ENCODE data around the gene NTRK3. TPM values are rescaled to one million over a fixed set of nuclear protein-coding genes. Genes with fewer than 3 reads are reported as not detected.

NTRK3 gene
- total RNA-seq, 1 donor from 2014 or later, result not detected

DNA sequence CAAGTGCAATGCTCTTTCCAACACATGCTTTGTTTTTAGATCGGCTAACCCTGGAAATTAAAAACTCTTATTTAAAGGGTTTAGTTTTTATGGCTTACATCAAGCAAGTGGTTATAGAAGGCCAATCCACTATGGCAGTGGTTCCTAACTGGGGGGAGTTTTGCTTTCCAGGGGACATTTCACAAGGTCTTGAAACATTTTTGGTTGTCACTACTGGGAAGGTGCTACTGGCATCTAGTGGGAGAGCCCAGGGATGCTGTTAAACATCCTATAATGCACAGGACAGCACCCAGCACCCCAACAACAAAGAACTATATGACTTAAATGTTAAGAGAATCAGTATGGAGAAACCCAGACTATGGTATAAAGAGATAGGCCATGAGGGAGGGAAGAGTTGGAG lies 439.0 kb downstream of the NTRK3 start:
- H3K4me3 Mint-ChIP-seq (ENCODE audit: unreplicated experiment), result no peak overlapping the region
- peaks cover 18% of the 10 kb centered on the region for H3K4me1 Mint-ChIP-seq (ENCODE audit: unreplicated experiment)
- no peaks in the 10 kb centered on the region for H3K27me3 Mint-ChIP-seq (ENCODE audit: unreplicated experiment)
- no peaks in the 10 kb centered on the region for H3K9me3 Mint-ChIP-seq (ENCODE audit: unreplicated experiment)
- TF ChIP-seq, protein P1, sequence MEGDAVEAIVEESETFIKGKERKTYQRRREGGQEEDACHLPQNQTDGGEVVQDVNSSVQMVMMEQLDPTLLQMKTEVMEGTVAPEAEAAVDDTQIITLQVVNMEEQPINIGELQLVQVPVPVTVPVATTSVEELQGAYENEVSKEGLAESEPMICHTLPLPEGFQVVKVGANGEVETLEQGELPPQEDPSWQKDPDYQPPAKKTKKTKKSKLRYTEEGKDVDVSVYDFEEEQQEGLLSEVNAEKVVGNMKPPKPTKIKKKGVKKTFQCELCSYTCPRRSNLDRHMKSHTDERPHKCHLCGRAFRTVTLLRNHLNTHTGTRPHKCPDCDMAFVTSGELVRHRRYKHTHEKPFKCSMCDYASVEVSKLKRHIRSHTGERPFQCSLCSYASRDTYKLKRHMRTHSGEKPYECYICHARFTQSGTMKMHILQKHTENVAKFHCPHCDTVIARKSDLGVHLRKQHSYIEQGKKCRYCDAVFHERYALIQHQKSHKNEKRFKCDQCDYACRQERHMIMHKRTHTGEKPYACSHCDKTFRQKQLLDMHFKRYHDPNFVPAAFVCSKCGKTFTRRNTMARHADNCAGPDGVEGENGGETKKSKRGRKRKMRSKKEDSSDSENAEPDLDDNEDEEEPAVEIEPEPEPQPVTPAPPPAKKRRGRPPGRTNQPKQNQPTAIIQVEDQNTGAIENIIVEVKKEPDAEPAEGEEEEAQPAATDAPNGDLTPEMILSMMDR (IDR thresholded peaks at IDR 0.05), result no peak
- no peaks in the 10 kb centered on the region for H3K36me3 Mint-ChIP-seq (ENCODE audit: unreplicated experiment)
- no peak for DNase-seq (ENCODE audit: extremely low spot score, unreplicated experiment)
- H3K27ac Mint-ChIP-seq (ENCODE audit: unreplicated experiment), result no peak overlapping the region

DNA sequence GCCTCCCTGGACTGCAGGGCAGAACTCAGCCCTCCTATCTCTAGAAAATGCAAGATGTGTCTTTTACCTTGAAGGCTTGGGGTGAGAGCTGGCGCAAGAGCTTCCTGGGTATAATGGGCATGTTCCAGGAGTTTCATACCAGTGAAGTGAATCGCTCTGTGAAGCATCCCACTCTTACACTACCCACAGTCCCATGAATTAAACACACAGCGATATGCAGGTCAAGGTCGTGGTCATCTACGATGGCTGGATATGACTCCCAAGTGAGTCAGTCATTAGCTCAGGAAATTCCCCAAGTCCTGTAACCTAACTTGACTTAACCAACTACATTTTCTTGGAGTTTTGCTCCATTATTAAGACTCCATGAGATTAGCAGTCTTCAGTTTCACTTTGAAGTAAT lies 439.7 kb downstream of the NTRK3 start:
- Mint-ChIP-seq H3K27me3 (ENCODE audit: unreplicated experiment) (no peaks in the 10 kb centered on the region), H3K4me3 (ENCODE audit: unreplicated experiment) (no peak overlapping the region), H3K36me3 (ENCODE audit: unreplicated experiment) (no peaks in the 10 kb centered on the region), H3K27ac (ENCODE audit: unreplicated experiment) (no peak overlapping the region), H3K4me1 (ENCODE audit: unreplicated experiment) (peaks cover 18% of the 10 kb centered on the region), H3K9me3 (ENCODE audit: unreplicated experiment) (no peaks in the 10 kb centered on the region)
- DNase-seq (ENCODE audit: extremely low spot score, unreplicated experiment), result no peak
- TF ChIP-seq, protein P1 (IDR thresholded peaks at IDR 0.05), result no peak

DNA sequence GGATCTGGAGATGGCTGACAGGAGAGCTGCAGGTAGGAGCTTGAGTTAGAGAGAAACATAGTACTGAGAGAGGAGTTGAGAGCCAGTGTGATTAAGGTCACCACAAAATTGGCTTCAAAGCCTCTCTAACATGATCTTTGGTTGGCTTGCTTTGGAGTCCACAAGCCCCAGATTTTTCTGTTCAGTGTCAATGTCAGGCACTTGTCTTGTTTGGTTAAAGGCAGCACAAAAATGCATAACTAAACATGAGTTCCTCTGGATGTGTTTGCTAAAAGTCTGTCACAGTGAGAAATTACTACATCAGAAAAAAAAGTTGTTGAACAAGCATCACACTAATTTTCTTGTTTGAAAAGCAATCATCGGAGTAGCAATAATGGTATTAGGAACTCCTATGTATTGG lies 440.5 kb downstream of the NTRK3 start:
- Mint-ChIP-seq H3K27ac (ENCODE audit: unreplicated experiment) (no peak overlapping the region), H3K4me1 (ENCODE audit: unreplicated experiment) (peaks cover 18% of the 10 kb centered on the region), H3K9me3 (ENCODE audit: unreplicated experiment) (no peaks in the 10 kb centered on the region), H3K27me3 (ENCODE audit: unreplicated experiment) (no peaks in the 10 kb centered on the region), H3K4me3 (ENCODE audit: unreplicated experiment) (no peak overlapping the region), H3K36me3 (ENCODE audit: unreplicated experiment) (no peaks in the 10 kb centered on the region)
- TF ChIP-seq, protein P1 (IDR thresholded peaks at IDR 0.05), result no peak
- DNase-seq (ENCODE audit: extremely low spot score, unreplicated experiment), result no peak

Other genes with a start within 250 kb of the NTRK3 start
- 17.0 and 20.4 TPM in 2 replicates for gene MRPL46, start 210.6 kb upstream of the NTRK3 start, total RNA-seq
- gene MRPS11, start 211.0 kb upstream of the NTRK3 start, total RNA-seq, result 41.9 and 51.0 TPM in 2 replicates

Data from osteocyte (in vitro differentiated cells).